ENCODE measurements around the gene CENPE.

- TF ChIP-seq, protein P1, sequence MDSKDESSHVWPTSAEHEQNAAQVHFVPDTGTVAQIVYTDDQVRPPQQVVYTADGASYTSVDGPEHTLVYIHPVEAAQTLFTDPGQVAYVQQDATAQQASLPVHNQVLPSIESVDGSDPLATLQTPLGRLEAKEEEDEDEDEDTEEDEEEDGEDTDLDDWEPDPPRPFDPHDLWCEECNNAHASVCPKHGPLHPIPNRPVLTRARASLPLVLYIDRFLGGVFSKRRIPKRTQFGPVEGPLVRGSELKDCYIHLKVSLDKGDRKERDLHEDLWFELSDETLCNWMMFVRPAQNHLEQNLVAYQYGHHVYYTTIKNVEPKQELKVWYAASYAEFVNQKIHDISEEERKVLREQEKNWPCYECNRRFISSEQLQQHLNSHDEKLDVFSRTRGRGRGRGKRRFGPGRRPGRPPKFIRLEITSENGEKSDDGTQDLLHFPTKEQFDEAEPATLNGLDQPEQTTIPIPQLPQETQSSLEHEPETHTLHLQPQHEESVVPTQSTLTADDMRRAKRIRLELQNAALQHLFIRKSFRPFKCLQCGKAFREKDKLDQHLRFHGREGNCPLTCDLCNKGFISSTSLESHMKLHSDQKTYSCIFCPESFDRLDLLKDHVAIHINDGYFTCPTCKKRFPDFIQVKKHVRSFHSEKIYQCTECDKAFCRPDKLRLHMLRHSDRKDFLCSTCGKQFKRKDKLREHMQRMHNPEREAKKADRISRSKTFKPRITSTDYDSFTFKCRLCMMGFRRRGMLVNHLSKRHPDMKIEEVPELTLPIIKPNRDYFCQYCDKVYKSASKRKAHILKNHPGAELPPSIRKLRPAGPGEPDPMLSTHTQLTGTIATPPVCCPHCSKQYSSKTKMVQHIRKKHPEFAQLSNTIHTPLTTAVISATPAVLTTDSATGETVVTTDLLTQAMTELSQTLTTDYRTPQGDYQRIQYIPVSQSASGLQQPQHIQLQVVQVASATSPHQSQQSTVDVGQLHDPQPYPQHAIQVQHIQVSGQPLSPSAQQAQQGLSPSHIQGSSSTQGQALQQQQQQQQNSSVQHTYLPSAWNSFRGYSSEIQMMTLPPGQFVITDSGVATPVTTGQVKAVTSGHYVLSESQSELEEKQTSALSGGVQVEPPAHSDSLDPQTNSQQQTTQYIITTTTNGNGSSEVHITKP (tag by site-specific recombination; IDR thresholded peaks at IDR 0.05): no peak
- TF ChIP-seq, protein P2, sequence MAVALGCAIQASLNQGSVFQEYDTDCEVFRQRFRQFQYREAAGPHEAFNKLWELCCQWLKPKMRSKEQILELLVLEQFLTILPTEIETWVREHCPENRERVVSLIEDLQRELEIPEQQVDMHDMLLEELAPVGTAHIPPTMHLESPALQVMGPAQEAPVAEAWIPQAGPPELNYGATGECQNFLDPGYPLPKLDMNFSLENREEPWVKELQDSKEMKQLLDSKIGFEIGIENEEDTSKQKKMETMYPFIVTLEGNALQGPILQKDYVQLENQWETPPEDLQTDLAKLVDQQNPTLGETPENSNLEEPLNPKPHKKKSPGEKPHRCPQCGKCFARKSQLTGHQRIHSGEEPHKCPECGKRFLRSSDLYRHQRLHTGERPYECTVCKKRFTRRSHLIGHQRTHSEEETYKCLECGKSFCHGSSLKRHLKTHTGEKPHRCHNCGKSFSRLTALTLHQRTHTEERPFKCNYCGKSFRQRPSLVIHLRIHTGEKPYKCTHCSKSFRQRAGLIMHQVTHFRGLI (tag by site-specific recombination; IDR thresholded peaks at IDR 0.05): no peak
- TF ChIP-seq, protein P3, sequence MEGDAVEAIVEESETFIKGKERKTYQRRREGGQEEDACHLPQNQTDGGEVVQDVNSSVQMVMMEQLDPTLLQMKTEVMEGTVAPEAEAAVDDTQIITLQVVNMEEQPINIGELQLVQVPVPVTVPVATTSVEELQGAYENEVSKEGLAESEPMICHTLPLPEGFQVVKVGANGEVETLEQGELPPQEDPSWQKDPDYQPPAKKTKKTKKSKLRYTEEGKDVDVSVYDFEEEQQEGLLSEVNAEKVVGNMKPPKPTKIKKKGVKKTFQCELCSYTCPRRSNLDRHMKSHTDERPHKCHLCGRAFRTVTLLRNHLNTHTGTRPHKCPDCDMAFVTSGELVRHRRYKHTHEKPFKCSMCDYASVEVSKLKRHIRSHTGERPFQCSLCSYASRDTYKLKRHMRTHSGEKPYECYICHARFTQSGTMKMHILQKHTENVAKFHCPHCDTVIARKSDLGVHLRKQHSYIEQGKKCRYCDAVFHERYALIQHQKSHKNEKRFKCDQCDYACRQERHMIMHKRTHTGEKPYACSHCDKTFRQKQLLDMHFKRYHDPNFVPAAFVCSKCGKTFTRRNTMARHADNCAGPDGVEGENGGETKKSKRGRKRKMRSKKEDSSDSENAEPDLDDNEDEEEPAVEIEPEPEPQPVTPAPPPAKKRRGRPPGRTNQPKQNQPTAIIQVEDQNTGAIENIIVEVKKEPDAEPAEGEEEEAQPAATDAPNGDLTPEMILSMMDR (tag by site-specific recombination; IDR thresholded peaks at IDR 0.05): no peak
- TF ChIP-seq ZNF133 (tag by site-specific recombination; IDR thresholded peaks at IDR 0.05) (no peak), SETDB1 (IDR thresholded peaks at IDR 0.05; ENCODE audit: insufficient read length, low read length) (no peak), ZNF560 (tag by site-specific recombination; IDR thresholded peaks at IDR 0.05; ENCODE audit: borderline replicate concordance) (no peak), ZNF239 (tag by site-specific recombination; IDR thresholded peaks at IDR 0.05) (no peak), KLF7 (tag by site-specific recombination; IDR thresholded peaks at IDR 0.05; ENCODE audit: borderline replicate concordance) (no peak)
- TF ChIP-seq, protein P4, sequence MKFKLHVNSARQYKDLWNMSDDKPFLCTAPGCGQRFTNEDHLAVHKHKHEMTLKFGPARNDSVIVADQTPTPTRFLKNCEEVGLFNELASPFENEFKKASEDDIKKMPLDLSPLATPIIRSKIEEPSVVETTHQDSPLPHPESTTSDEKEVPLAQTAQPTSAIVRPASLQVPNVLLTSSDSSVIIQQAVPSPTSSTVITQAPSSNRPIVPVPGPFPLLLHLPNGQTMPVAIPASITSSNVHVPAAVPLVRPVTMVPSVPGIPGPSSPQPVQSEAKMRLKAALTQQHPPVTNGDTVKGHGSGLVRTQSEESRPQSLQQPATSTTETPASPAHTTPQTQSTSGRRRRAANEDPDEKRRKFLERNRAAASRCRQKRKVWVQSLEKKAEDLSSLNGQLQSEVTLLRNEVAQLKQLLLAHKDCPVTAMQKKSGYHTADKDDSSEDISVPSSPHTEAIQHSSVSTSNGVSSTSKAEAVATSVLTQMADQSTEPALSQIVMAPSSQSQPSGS (tag by site-specific recombination; IDR thresholded peaks at IDR 0.05; ENCODE audit: low read depth): no peak
These were observed 47.5 kb downstream of the CENPE start for GRCh38 chr4:103150677-103151076.

Data from HEK293 (cell line).